Adipocyte (in vitro differentiated cells): ENCODE data around the gene BCO2.

Experiments used
- DNase-seq: peaks from one replicate; pipeline ENCODE4 v3.0.0-alpha.2; 2015; ENCODE audit warnings: low read depth
- H3K27me3 ChIP-seq: replicated peaks from 2 replicates; pipeline ENCODE4 v1.7.0; 2013; ENCODE audit warnings: mild to moderate bottlenecking, low read length, moderate library complexity; ENCODE audit not compliant: control insufficient read depth, insufficient read depth
- H3K36me3 ChIP-seq: 2 replicates; pipeline ENCODE4 v1.7.0; 2013; ENCODE audit warnings: low read length, mild to moderate bottlenecking, moderate library complexity; ENCODE audit not compliant: control insufficient read depth, insufficient read depth, severe bottlenecking
- H3K4me1 ChIP-seq: 2 replicates; pipeline ENCODE4 v1.7.0; 2013; ENCODE audit warnings: mild to moderate bottlenecking, low read length, moderate library complexity; ENCODE audit not compliant: control insufficient read depth, insufficient read depth
- H3K4me3 ChIP-seq: 2 replicates; pipeline ENCODE4 v1.7.0; 2013; ENCODE audit warnings: mild to moderate bottlenecking, low read length, moderate library complexity
- H3K9ac ChIP-seq: 2 replicates; pipeline ENCODE4 v1.7.0; 2013; ENCODE audit warnings: mild to moderate bottlenecking, low read length, moderate library complexity
- H3K9me3 ChIP-seq: 2 replicates; pipeline ENCODE4 v1.7.0; 2013; ENCODE audit warnings: mild to moderate bottlenecking, low read length, moderate library complexity; ENCODE audit not compliant: control insufficient read depth

BCO2 gene

GRCh38 chr11:112229159-112229558, 53.8 kb downstream of the BCO2 start:
- Histone ChIP-seq H3K27me3 (no peaks in the 10 kb centered on the region), H3K9ac (no peak overlapping the region), H3K9me3 (no peaks in the 10 kb centered on the region), H3K36me3 (peaks cover 49% of the 10 kb centered on the region), H3K4me1 (peaks cover 25% of the 10 kb centered on the region), H3K4me3 (no peak overlapping the region)
- DNase-seq, result no peak

- Histone ChIP-seq H3K36me3 (peaks cover 55% of the 10 kb centered on the region), H3K9ac (peak overlapping the region; percentile 28), H3K4me3 (no peak overlapping the region), H3K4me1 (peaks cover 25% of the 10 kb centered on the region), H3K27me3 (no peaks in the 10 kb centered on the region), H3K9me3 (no peaks in the 10 kb centered on the region)
- peak; percentile 85 for DNase-seq
Observed at GRCh38 chr11:112229746-112230433, 54.6 kb downstream of the BCO2 start.

- no peak for DNase-seq
- H3K4me1 ChIP-seq, result peaks cover 25% of the 10 kb centered on the region
- no peak overlapping the region for H3K4me3 ChIP-seq
- no peaks in the 10 kb centered on the region for H3K9me3 ChIP-seq
- no peaks in the 10 kb centered on the region for H3K27me3 ChIP-seq
- H3K36me3 ChIP-seq, result peaks cover 73% of the 10 kb centered on the region
- H3K9ac ChIP-seq, result no peak overlapping the region
Observed at GRCh38 chr11:112231952-112232351, 56.6 kb downstream of the BCO2 start.

GRCh38 chr11:112235750-112236390, 60.6 kb downstream of the BCO2 start:
- H3K4me1 ChIP-seq, result peaks cover 6% of the 10 kb centered on the region
- no peak for DNase-seq
- H3K9me3 ChIP-seq, result no peaks in the 10 kb centered on the region
- no peak overlapping the region for H3K4me3 ChIP-seq
- no peak overlapping the region for H3K9ac ChIP-seq
- no peaks in the 10 kb centered on the region for H3K27me3 ChIP-seq
- H3K36me3 ChIP-seq, result peaks cover 68% of the 10 kb centered on the region

GRCh38 chr11:112237451-112237850, 62.1 kb downstream of the BCO2 start:
- no peaks in the 10 kb centered on the region for H3K27me3 ChIP-seq
- DNase-seq, result no peak
- H3K36me3 ChIP-seq, result peaks cover 56% of the 10 kb centered on the region
- peaks cover 18% of the 10 kb centered on the region for H3K4me1 ChIP-seq
- no peaks in the 10 kb centered on the region for H3K9me3 ChIP-seq
- no peak overlapping the region for H3K9ac ChIP-seq
- no peak overlapping the region for H3K4me3 ChIP-seq

- Histone ChIP-seq H3K4me1 (peaks cover 18% of the 10 kb centered on the region), H3K27me3 (no peaks in the 10 kb centered on the region), H3K9me3 (no peaks in the 10 kb centered on the region), H3K4me3 (no peak overlapping the region), H3K9ac (no peak overlapping the region), H3K36me3 (peaks cover 52% of the 10 kb centered on the region)
- no peak for DNase-seq
Observed at GRCh38 chr11:112238041-112238440, 62.7 kb downstream of the BCO2 start.

- Histone ChIP-seq H3K9me3 (no peaks in the 10 kb centered on the region), H3K36me3 (peaks cover 27% of the 10 kb centered on the region), H3K4me3 (no peak overlapping the region), H3K9ac (no peak overlapping the region), H3K4me1 (peaks cover 18% of the 10 kb centered on the region), H3K27me3 (no peaks in the 10 kb centered on the region)
- peak; percentile 81 for DNase-seq
Observed at GRCh38 chr11:112241486-112241885, 66.2 kb downstream of the BCO2 start.

GRCh38 chr11:112247201-112247600, 71.9 kb downstream of the BCO2 start:
- no peak for DNase-seq
- H3K36me3 ChIP-seq, result peaks cover 7% of the 10 kb centered on the region
- H3K27me3 ChIP-seq, result no peaks in the 10 kb centered on the region
- no peak overlapping the region for H3K4me3 ChIP-seq
- no peaks in the 10 kb centered on the region for H3K9me3 ChIP-seq
- H3K4me1 ChIP-seq, result peaks cover 6% of the 10 kb centered on the region
- H3K9ac ChIP-seq, result no peak overlapping the region

GRCh38 chr11:112248201-112248600, 72.9 kb downstream of the BCO2 start:
- Histone ChIP-seq H3K9me3 (no peaks in the 10 kb centered on the region), H3K36me3 (peaks cover 4% of the 10 kb centered on the region), H3K9ac (no peak overlapping the region), H3K4me3 (no peak overlapping the region), H3K27me3 (no peaks in the 10 kb centered on the region), H3K4me1 (peaks cover 5% of the 10 kb centered on the region)
- no peak for DNase-seq

- H3K4me1 ChIP-seq, result peaks cover 5% of the 10 kb centered on the region
- H3K9ac ChIP-seq, result no peak overlapping the region
- no peaks in the 10 kb centered on the region for H3K36me3 ChIP-seq
- peak; percentile 25 for DNase-seq
- H3K27me3 ChIP-seq, result no peaks in the 10 kb centered on the region
- no peaks in the 10 kb centered on the region for H3K9me3 ChIP-seq
- no peak overlapping the region for H3K4me3 ChIP-seq
Observed at GRCh38 chr11:112249871-112250610, 74.7 kb downstream of the BCO2 start.

- Histone ChIP-seq H3K36me3 (no peaks in the 10 kb centered on the region), H3K4me3 (no peak overlapping the region), H3K4me1 (no peaks in the 10 kb centered on the region), H3K27me3 (no peaks in the 10 kb centered on the region), H3K9ac (no peak overlapping the region), H3K9me3 (no peaks in the 10 kb centered on the region)
- no peak for DNase-seq
Observed at GRCh38 chr11:112253605-112254242, 78.4 kb downstream of the BCO2 start.
